Measurements from ENCODE around the gene CHN1. TPM values are rescaled to one million over a fixed set of nuclear protein-coding genes. Genes with fewer than 3 reads are reported as not detected.

Gene CHN1
- total and polyA plus RNA-seq, 2 of the 8 experiments (the other 6 are each of a cell fraction or from before 2014, with no cell fraction given) = 54.0 to 65.7 TPM

DNA sequence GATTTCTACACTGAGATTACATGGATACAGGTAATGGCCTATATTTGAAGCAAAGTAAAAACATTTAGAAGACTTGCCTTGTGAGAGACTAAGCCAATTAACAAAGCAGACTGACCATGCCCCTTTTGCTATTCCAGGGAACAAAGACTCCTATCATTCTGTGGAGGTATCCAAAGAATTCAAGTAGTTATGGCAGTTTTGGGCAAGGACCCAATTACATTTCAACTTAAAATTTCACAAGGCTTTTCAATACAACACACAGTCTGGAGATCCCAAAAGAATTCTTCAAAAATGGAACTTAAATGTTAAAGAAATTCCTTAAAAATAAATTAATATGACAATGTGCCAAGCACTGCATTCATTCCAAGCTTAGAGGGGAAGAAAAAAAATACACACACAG, 131.7 kb downstream of the CHN1 start (continued):
- TF ChIP-seq, protein P1, sequence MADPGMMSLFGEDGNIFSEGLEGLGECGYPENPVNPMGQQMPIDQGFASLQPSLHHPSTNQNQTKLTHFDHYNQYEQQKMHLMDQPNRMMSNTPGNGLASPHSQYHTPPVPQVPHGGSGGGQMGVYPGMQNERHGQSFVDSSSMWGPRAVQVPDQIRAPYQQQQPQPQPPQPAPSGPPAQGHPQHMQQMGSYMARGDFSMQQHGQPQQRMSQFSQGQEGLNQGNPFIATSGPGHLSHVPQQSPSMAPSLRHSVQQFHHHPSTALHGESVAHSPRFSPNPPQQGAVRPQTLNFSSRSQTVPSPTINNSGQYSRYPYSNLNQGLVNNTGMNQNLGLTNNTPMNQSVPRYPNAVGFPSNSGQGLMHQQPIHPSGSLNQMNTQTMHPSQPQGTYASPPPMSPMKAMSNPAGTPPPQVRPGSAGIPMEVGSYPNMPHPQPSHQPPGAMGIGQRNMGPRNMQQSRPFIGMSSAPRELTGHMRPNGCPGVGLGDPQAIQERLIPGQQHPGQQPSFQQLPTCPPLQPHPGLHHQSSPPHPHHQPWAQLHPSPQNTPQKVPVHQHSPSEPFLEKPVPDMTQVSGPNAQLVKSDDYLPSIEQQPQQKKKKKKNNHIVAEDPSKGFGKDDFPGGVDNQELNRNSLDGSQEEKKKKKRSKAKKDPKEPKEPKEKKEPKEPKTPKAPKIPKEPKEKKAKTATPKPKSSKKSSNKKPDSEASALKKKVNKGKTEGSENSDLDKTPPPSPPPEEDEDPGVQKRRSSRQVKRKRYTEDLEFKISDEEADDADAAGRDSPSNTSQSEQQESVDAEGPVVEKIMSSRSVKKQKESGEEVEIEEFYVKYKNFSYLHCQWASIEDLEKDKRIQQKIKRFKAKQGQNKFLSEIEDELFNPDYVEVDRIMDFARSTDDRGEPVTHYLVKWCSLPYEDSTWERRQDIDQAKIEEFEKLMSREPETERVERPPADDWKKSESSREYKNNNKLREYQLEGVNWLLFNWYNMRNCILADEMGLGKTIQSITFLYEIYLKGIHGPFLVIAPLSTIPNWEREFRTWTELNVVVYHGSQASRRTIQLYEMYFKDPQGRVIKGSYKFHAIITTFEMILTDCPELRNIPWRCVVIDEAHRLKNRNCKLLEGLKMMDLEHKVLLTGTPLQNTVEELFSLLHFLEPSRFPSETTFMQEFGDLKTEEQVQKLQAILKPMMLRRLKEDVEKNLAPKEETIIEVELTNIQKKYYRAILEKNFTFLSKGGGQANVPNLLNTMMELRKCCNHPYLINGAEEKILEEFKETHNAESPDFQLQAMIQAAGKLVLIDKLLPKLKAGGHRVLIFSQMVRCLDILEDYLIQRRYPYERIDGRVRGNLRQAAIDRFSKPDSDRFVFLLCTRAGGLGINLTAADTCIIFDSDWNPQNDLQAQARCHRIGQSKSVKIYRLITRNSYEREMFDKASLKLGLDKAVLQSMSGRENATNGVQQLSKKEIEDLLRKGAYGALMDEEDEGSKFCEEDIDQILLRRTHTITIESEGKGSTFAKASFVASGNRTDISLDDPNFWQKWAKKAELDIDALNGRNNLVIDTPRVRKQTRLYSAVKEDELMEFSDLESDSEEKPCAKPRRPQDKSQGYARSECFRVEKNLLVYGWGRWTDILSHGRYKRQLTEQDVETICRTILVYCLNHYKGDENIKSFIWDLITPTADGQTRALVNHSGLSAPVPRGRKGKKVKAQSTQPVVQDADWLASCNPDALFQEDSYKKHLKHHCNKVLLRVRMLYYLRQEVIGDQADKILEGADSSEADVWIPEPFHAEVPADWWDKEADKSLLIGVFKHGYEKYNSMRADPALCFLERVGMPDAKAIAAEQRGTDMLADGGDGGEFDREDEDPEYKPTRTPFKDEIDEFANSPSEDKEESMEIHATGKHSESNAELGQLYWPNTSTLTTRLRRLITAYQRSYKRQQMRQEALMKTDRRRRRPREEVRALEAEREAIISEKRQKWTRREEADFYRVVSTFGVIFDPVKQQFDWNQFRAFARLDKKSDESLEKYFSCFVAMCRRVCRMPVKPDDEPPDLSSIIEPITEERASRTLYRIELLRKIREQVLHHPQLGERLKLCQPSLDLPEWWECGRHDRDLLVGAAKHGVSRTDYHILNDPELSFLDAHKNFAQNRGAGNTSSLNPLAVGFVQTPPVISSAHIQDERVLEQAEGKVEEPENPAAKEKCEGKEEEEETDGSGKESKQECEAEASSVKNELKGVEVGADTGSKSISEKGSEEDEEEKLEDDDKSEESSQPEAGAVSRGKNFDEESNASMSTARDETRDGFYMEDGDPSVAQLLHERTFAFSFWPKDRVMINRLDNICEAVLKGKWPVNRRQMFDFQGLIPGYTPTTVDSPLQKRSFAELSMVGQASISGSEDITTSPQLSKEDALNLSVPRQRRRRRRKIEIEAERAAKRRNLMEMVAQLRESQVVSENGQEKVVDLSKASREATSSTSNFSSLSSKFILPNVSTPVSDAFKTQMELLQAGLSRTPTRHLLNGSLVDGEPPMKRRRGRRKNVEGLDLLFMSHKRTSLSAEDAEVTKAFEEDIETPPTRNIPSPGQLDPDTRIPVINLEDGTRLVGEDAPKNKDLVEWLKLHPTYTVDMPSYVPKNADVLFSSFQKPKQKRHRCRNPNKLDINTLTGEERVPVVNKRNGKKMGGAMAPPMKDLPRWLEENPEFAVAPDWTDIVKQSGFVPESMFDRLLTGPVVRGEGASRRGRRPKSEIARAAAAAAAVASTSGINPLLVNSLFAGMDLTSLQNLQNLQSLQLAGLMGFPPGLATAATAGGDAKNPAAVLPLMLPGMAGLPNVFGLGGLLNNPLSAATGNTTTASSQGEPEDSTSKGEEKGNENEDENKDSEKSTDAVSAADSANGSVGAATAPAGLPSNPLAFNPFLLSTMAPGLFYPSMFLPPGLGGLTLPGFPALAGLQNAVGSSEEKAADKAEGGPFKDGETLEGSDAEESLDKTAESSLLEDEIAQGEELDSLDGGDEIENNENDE (IDR thresholded peaks at IDR 0.05; ENCODE audit: insufficient replicate concordance, low read length) = no peak
- no peak for TF ChIP-seq FOSL1 (IDR thresholded peaks at IDR 0.05; ENCODE audit: insufficient read depth, low read depth, low read length)
- TF ChIP-seq, protein P2, sequence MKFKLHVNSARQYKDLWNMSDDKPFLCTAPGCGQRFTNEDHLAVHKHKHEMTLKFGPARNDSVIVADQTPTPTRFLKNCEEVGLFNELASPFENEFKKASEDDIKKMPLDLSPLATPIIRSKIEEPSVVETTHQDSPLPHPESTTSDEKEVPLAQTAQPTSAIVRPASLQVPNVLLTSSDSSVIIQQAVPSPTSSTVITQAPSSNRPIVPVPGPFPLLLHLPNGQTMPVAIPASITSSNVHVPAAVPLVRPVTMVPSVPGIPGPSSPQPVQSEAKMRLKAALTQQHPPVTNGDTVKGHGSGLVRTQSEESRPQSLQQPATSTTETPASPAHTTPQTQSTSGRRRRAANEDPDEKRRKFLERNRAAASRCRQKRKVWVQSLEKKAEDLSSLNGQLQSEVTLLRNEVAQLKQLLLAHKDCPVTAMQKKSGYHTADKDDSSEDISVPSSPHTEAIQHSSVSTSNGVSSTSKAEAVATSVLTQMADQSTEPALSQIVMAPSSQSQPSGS (IDR thresholded peaks at IDR 0.05; ENCODE audit: low read length) = no peak
- no peak for TF ChIP-seq HDAC2 (IDR thresholded peaks at IDR 0.05; ENCODE audit: borderline replicate concordance in 1 of 2, low read depth in 2 of 2, low read length in 2 of 2)
- TF ChIP-seq CEBPB (IDR thresholded peaks at IDR 0.05; ENCODE audit: low read depth, low read length) = no peak
- TF ChIP-seq BACH1 (IDR thresholded peaks at IDR 0.05; ENCODE audit: low read length) = no peak
- TF ChIP-seq HDAC6 (IDR thresholded peaks at IDR 0.05; ENCODE audit: low read depth, low read length) = no peak
- TF ChIP-seq CBX5 (IDR thresholded peaks at IDR 0.05; ENCODE audit: low read depth, low read length) = no peak
- no peak for TF ChIP-seq YY1 (IDR thresholded peaks at IDR 0.05; ENCODE audit: low read depth, low read length)
- no peak for TF ChIP-seq EZH2 (IDR thresholded peaks at IDR 0.05; ENCODE audit: low read depth, low read length, severe bottlenecking)

All from H1 (cell line).